Gastroesophageal sphincter (tissue), 4 donors: Measurements from ENCODE around the gene ANKS1B. TPM values are rescaled to one million over a fixed set of nuclear protein-coding genes. Genes with fewer than 3 reads are reported as not detected.

Source experiments
- ATAC-seq: fragments of 150-250 bp; one replicate; pipeline ENCODE4 v1.9.1; 2016; ENCODE audit warnings: mild to moderate bottlenecking, moderate library complexity
- H3K27ac ChIP-seq, 4 donors: fragments of 200-600 bp; sonication (generic) in 3 of 4; 1 replicate in 3 of 4; 2 replicates in 1 of 4; pipeline ENCODE4 v1.5.1; 2016 to 2019
- H3K27me3 ChIP-seq: fragments of 200-600 bp; sonication (generic); one replicate; pipeline ENCODE4 v1.5.1; 2019
- H3K36me3 ChIP-seq, 2 donors: fragments of 200-600 bp; sonication (generic); one replicate each; pipeline ENCODE4 v1.5.1; 2019; ENCODE audit warnings: control low read depth in 1 of 2
- H3K4me1 ChIP-seq, 3 donors: fragments of 200-600 bp; sonication (generic); 1 replicate in 2 of 3; 2 replicates in 1 of 3; pipeline ENCODE4 v1.5.1; 2016 to 2019; ENCODE audit warnings: control low read depth in 2 of 3
- H3K4me3 ChIP-seq, 2 donors: fragments of 200-600 bp; sonication (generic); one replicate each; pipeline ENCODE4 v1.5.1; 2019; ENCODE audit warnings: mild to moderate bottlenecking in 1 of 2, moderate library complexity in 1 of 2
- H3K9me3 ChIP-seq, 3 donors: fragments of 200-600 bp; sonication (generic); one replicate each; pipeline ENCODE4 v1.5.1; 2017 to 2019; ENCODE audit warnings: control low read depth in 2 of 3
- CTCF ChIP-seq, 4 experiments: fragments of 200-600 bp in 2 of 4; fragments of 450-650 bp in 2 of 4; sonication (generic) in 1 of 4; IDR thresholded peaks; one replicate each; pipeline ENCODE4 v1.5.1; 2017 to 2019; ENCODE audit warnings: antibody characterized with exemption in 4 of 4, mild to moderate bottlenecking in 2 of 4, moderate library complexity in 2 of 4
- EP300 ChIP-seq: sonication (generic); formaldehyde crosslinking; IDR thresholded peaks from one replicate; pipeline ENCODE4 v1.6.1; 2017; ENCODE audit warnings: antibody characterized with exemption, mild to moderate bottlenecking
- POLR2A ChIP-seq, 2 donors: fragments of 450-650 bp; IDR thresholded peaks; one replicate each; pipeline ENCODE4 v1.6.1; 2017; ENCODE audit warnings: antibody characterized with exemption in 2 of 2, mild to moderate bottlenecking in 2 of 2, moderate library complexity in 1 of 2
- POLR2AphosphoS5 ChIP-seq: sonication (generic); formaldehyde crosslinking; IDR thresholded peaks from one replicate; pipeline ENCODE4 v1.6.1; 2017; ENCODE audit warnings: antibody characterized with exemption
- WGBS, 2 donors: methylation state at CpG; one replicate each; pipeline ENCODE4 v1.1.5; 2018; ENCODE audit warnings: low coverage in 1 of 2; 5-methylcytosine and 5-hydroxymethylcytosine counted together
- total RNA-seq, 4 donors: library from RNA; depleted of rRNA; stranded (reverse); fragments of >200 nt; gene quantifications; one replicate each; pipeline ENCODE4 v1.1.0, GENCODE V29; 2016

The ANKS1B gene
- total RNA-seq, 4 donors from 2014 or later, result 9.9 to 31.1 (median 21.4) TPM

- H3K27ac ChIP-seq, result no peak overlapping the region
- no peak for TF ChIP-seq CTCF (IDR thresholded peaks at IDR 0.05)
- TF ChIP-seq POLR2A (IDR thresholded peaks at IDR 0.05), result no peak
- TF ChIP-seq EP300, result no peak
- no peak for TF ChIP-seq POLR2AphosphoS5
- ATAC-seq, result no peak
These were observed 964.9 kb downstream of the ANKS1B start for GRCh38 chr12:99019798-99020197.

DNA sequence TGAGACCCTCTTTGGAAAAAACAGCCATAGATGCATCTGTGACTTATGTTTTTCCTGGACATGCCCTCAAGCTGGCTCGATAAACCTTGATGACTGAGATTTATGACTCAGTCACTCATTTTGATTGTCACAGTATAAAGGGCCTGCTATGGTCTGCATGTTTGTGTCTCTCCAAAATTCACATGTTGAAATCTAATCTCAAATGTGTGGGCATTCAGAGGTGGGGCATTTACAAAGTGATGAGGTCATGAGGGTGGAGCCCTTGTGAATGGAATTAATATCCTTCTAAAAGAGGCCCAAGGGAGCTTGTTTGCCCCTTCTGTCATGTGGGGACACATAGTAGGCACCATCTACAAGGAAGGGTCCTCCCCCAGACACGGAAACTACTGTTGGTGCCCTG is 966.8 kb downstream of the ANKS1B start:
- H3K27ac ChIP-seq, result no peak overlapping the region
- 29 to 56% methylated on average over 1 to 2 of the region's 2 CpGs for WGBS, 2 donors
- no peak for ATAC-seq
- H3K27me3 ChIP-seq, result no peaks in the 10 kb centered on the region
- H3K9me3 ChIP-seq, result peaks cover 0 to 8% (median 0%) of the 10 kb centered on the region in 3 donors
- no peaks in the 10 kb centered on the region for H3K36me3 ChIP-seq
- no peak for TF ChIP-seq CTCF (IDR thresholded peaks at IDR 0.05)
- no peak for TF ChIP-seq POLR2A (IDR thresholded peaks at IDR 0.05)
- no peak for TF ChIP-seq POLR2AphosphoS5
- no peak for TF ChIP-seq EP300
- no peaks in the 10 kb centered on the region for H3K4me1 ChIP-seq
- H3K4me3 ChIP-seq, result no peak overlapping the region

More at GRCh38 chr12:99019798-99020197, 964.9 kb downstream of the ANKS1B start:
- no peaks in the 10 kb centered on the region for H3K36me3 ChIP-seq
- H3K27me3 ChIP-seq, result no peaks in the 10 kb centered on the region
- no peaks in the 10 kb centered on the region for H3K4me1 ChIP-seq
- peaks cover 0 to 8% (median 0%) of the 10 kb centered on the region in 3 donors for H3K9me3 ChIP-seq
- no peak overlapping the region for H3K4me3 ChIP-seq

- Histone ChIP-seq H3K4me1 (no peaks in the 10 kb centered on the region), H3K9me3 (no peaks in the 10 kb centered on the region), H3K4me3 (no peak overlapping the region), H3K36me3 (no peaks in the 10 kb centered on the region), H3K27ac (no peak overlapping the region), H3K27me3 (no peaks in the 10 kb centered on the region)
- TF ChIP-seq CTCF (IDR thresholded peaks at IDR 0.05) (no peak), POLR2A (IDR thresholded peaks at IDR 0.05) (no peak), EP300 (no peak), POLR2AphosphoS5 (no peak)
- ATAC-seq, result no peak
- 66 to 77% methylated on average over 2 to 3 of the region's 3 CpGs for WGBS, 2 donors
These were observed 975.0 kb downstream of the ANKS1B start for GRCh38 chr12:99009654-99010296.

DNA sequence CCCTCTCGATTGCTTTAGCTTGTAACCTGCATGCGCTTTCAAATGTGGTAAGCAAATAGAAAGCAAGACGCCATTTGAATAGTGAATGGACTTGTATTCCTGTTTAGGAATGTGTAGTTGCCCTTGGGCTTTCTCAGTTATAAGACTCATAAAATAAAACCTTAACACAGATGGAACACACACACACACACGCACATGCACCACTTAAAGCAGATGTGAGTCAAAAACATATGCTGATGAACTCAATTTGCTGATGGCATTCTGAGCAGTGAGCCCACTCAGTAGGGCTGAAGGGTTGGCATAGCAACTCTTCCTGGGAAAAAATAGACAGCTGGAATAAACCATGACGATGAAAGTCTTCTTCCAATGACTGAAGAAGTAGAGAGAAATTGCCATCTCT is 979.1 kb downstream of the ANKS1B start:
- Histone ChIP-seq H3K9me3 (no peaks in the 10 kb centered on the region), H3K27me3 (no peaks in the 10 kb centered on the region), H3K27ac (no peak overlapping the region), H3K4me3 (no peak overlapping the region), H3K36me3 (no peaks in the 10 kb centered on the region), H3K4me1 (no peaks in the 10 kb centered on the region)
- no peak for ATAC-seq
- TF ChIP-seq POLR2AphosphoS5, result no peak
- 89 to 90% methylated on average over 5 of the region's 5 CpGs for WGBS, 2 donors

GRCh38 chr12:99004799-99005466 is 979.8 kb downstream of the ANKS1B start:
- Histone ChIP-seq H3K9me3 (no peaks in the 10 kb centered on the region), H3K27ac (no peak overlapping the region), H3K4me1 (no peaks in the 10 kb centered on the region), H3K27me3 (no peaks in the 10 kb centered on the region), H3K4me3 (no peak overlapping the region), H3K36me3 (no peaks in the 10 kb centered on the region)
- 70 to 85% methylated on average over 4 to 12 of the region's 12 CpGs for WGBS, 2 donors
- no peak for TF ChIP-seq POLR2A (IDR thresholded peaks at IDR 0.05)
- TF ChIP-seq POLR2AphosphoS5, result no peak
- TF ChIP-seq EP300, result no peak
- no peak for TF ChIP-seq CTCF (IDR thresholded peaks at IDR 0.05)
- no peak for ATAC-seq
